GM23338 (cell line): ENCODE data around the gene DPYD. TPM values are rescaled to one million over a fixed set of nuclear protein-coding genes. Genes with fewer than 3 reads are reported as not detected.

Experiments used
- ATAC-seq: fragments of 200-7000 bp; cut with Tn5 transposase; 3 replicates; pipeline ENCODE4 v1.9.1; 2020
- DNase-seq: peaks from one replicate; pipeline ENCODE4 v3.0.0-alpha.2; 2015; ENCODE audit warnings: low spot score
- H2AFZ ChIP-seq: fragments of 200-600 bp; sonication (generic); 2 replicates; pipeline ENCODE4 v1.8.0; 2016; ENCODE audit warnings: antibody characterized with exemption, mild to moderate bottlenecking, moderate library complexity
- H3F3A ChIP-seq: fragments of 200-600 bp; sonication (generic); replicated peaks from 2 replicates; pipeline ENCODE4 v1.8.0; 2017; ENCODE audit warnings: antibody characterized with exemption, mixed run types, low read depth
- H3K27ac ChIP-seq: fragments of 200-600 bp; sonication (generic); 2 replicates; pipeline ENCODE4 v1.6.1; 2016; ENCODE audit warnings: low read depth
- H3K27me3 ChIP-seq: fragments of 200-600 bp; sonication (generic); 2 replicates; pipeline ENCODE4 v1.8.0; 2016; ENCODE audit warnings: mild to moderate bottlenecking, mixed run types, moderate library complexity; ENCODE audit not compliant: insufficient read depth
- H3K36me3 ChIP-seq: fragments of 200-600 bp; sonication (generic); 2 replicates; pipeline ENCODE4 v1.8.0; 2016; ENCODE audit warnings: mild to moderate bottlenecking; ENCODE audit not compliant: insufficient read depth
- H3K4me1 ChIP-seq: fragments of 200-600 bp; sonication (generic); 2 replicates; pipeline ENCODE4 v1.8.0; 2016; ENCODE audit warnings: mild to moderate bottlenecking, moderate library complexity; ENCODE audit not compliant: insufficient read depth
- H3K4me2 ChIP-seq: fragments of 200-600 bp; sonication (generic); 2 replicates; pipeline ENCODE4 v1.7.1; 2017; ENCODE audit warnings: mixed run types
- H3K4me3 ChIP-seq: fragments of 200-600 bp; sonication (generic); 2 replicates; pipeline ENCODE4 v1.6.1; 2016; ENCODE audit warnings: mixed run types
- H3K79me2 ChIP-seq: fragments of 200-600 bp; sonication (generic); replicated peaks from 2 replicates; pipeline ENCODE4 v1.8.0; 2017; ENCODE audit warnings: mild to moderate bottlenecking; ENCODE audit not compliant: insufficient read depth
- H3K9me2 ChIP-seq: fragments of 200-600 bp; sonication (generic); 2 replicates; pipeline ENCODE4 v1.8.0; 2017; ENCODE audit not compliant: insufficient read depth
- H4K20me1 ChIP-seq: fragments of 200-600 bp; sonication (generic); replicated peaks from 2 replicates; pipeline ENCODE4 v1.8.0; 2017; ENCODE audit warnings: mild to moderate bottlenecking; ENCODE audit not compliant: insufficient read depth
- H3K27ac Mint-ChIP-seq: 2 replicates; pipeline ENCODE4 v1.8.0; 2020; ENCODE audit warnings: inconsistent platforms, mild to moderate bottlenecking, moderate library complexity, mixed read lengths
- H3K27me3 Mint-ChIP-seq: 3 replicates; pipeline ENCODE4 v1.8.0; 2022; ENCODE audit warnings: low read depth, mild to moderate bottlenecking, moderate library complexity, mixed read lengths, inconsistent platforms; ENCODE audit not compliant: insufficient read depth, poor library complexity
- H3K36me3 Mint-ChIP-seq: 3 replicates; pipeline ENCODE4 v1.8.0; 2021; ENCODE audit warnings: low read depth, mild to moderate bottlenecking, inconsistent platforms, moderate library complexity, mixed read lengths
- H3K4me1 Mint-ChIP-seq: 3 replicates; pipeline ENCODE4 v1.8.0; 2020; ENCODE audit warnings: mild to moderate bottlenecking, inconsistent platforms, mixed read lengths
- H3K4me3 Mint-ChIP-seq: 3 replicates; pipeline ENCODE4 v1.8.0; 2021; ENCODE audit warnings: moderate library complexity, mild to moderate bottlenecking, inconsistent platforms, mixed read lengths
- H3K9me3 Mint-ChIP-seq: 3 replicates; pipeline ENCODE4 v1.8.0; 2020; ENCODE audit warnings: moderate library complexity, mild to moderate bottlenecking, inconsistent platforms, mixed read lengths
- ETS1 ChIP-seq: IDR thresholded peaks from 2 replicates; pipeline ENCODE4 v1.6.1; 2016; ENCODE audit warnings: antibody characterized with exemption
- EZH2phosphoT487 ChIP-seq: fragments of 200-600 bp; sonication (generic); IDR thresholded peaks from one replicate; pipeline ENCODE4 v1.8.1; 2018; ENCODE audit warnings: antibody characterized with exemption; ENCODE audit not compliant: unreplicated experiment
- JUNB ChIP-seq: IDR thresholded peaks from one replicate; pipeline ENCODE4 v1.6.1; 2016; ENCODE audit warnings: antibody characterized with exemption; ENCODE audit not compliant: unreplicated experiment
- NANOG ChIP-seq: IDR thresholded peaks from 2 replicates; pipeline ENCODE4 v1.6.1; 2016; ENCODE audit warnings: antibody characterized with exemption, borderline replicate concordance
- REST ChIP-seq: IDR thresholded peaks from one replicate; pipeline ENCODE4 v1.6.1; 2018; ENCODE audit warnings: antibody characterized with exemption; ENCODE audit not compliant: unreplicated experiment
- ZNF331 ChIP-seq: fragments of 250-450 bp; sonication (Bioruptor Pico); IDR thresholded peaks from 2 replicates; pipeline ENCODE4 v1.5.0; 2020; ENCODE audit warnings: low read depth, mild to moderate bottlenecking, moderate library complexity
- polyA plus RNA-seq: library from polyadenylated mRNA; unstranded; fragments of >200 nt; fragmentation: Nextera tagmentation; extraction: Ambion mirVana; gene quantifications from 2 replicates; pipeline ENCODE4 v1.2.1, GENCODE V29; 2016
- total RNA-seq: library from RNA; depleted of rRNA; stranded (reverse); fragments of >200 nt; shearing (Covaris generic); gene quantifications from 2 replicates; pipeline ENCODE4 v1.2.3, GENCODE V29; 2014
- TF ChIP-seq, protein P1 (sequence below): fragments of 250-450 bp; sonication (Bioruptor Pico); IDR thresholded peaks from 2 replicates; pipeline ENCODE4 v1.5.0; 2020; ENCODE audit warnings: mild to moderate bottlenecking, moderate library complexity

Gene DPYD
- total and polyA plus RNA-seq, 2 experiments from 2014 or later: 0.50 to 1.6 TPM

DNA sequence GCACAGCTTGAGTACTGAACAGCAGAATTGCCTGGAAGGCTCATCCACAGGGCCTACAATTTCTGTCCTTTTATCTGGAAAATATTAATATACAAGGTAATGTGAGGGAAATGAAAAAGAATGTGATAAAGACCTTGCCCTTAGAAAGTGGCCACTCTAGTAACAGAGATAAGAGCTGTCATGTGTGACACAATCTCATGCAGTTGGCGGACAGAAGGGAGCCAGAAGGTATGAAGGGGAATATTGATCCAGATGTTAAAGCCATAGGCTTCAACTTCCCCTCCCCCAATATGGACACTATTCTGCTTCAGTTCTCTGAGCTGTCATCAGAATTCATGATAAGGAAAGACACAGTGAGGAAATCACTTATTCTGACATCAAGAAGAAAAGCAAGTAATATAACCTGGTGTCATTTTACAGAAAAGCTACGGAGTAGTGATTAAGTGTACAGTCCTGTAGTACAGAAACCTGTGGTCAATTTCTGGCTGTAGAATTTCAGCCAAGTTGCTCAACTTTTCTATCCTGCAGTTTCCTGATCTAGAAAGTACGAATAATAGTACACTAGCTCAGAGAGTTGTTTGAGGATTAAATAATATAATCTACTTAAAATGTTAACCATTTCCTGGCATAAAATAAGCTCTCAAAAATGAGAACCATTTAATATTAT is 572.1 kb downstream of the DPYD start (continued):
- no peak for TF ChIP-seq REST

DNA sequence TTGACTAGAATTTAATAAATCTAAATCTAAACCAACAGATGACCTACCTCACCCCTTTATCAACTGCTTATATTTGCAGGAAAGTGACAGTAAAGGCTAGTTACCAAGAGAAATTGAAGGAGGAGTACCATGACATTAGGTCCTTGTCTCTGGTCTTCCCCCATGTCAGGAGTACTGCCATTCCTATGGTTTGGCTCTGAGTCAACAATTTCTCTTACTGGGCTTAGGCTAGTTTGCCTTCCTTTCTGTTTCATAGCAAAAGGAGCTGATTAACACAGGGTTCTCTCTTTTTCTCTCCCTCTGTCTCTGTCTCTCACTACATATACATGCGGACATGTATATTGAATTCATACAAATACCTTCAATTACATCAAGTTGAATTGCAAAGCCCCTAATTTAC is 579.9 kb downstream of the DPYD start:
- Mint-ChIP-seq H3K4me1 (no peaks in the 10 kb centered on the region), H3K4me3 (no peak overlapping the region), H3K27ac (no peak overlapping the region), H3K36me3 (no peaks in the 10 kb centered on the region), H3K9me3 (no peaks in the 10 kb centered on the region), H3K27me3 (no peaks in the 10 kb centered on the region)
- ATAC-seq: no peak
- no peak overlapping the region for H3K4me3 ChIP-seq
- H3K4me1 ChIP-seq: no peaks in the 10 kb centered on the region
- no peak overlapping the region for H2AFZ ChIP-seq
- no peak for DNase-seq
- no peaks in the 10 kb centered on the region for H4K20me1 ChIP-seq
- no peaks in the 10 kb centered on the region for H3K9me2 ChIP-seq
- H3K79me2 ChIP-seq: no peaks in the 10 kb centered on the region
- H3K4me2 ChIP-seq: no peak overlapping the region
- no peak overlapping the region for H3K27ac ChIP-seq
- H3K27me3 ChIP-seq: no peaks in the 10 kb centered on the region
- no peaks in the 10 kb centered on the region for H3F3A ChIP-seq
- no peaks in the 10 kb centered on the region for H3K36me3 ChIP-seq
- TF ChIP-seq REST: no peak
- TF ChIP-seq EZH2phosphoT487: no peak
- no peak for TF ChIP-seq ETS1
- TF ChIP-seq NANOG: no peak
- TF ChIP-seq JUNB: no peak
- TF ChIP-seq, protein P1, sequence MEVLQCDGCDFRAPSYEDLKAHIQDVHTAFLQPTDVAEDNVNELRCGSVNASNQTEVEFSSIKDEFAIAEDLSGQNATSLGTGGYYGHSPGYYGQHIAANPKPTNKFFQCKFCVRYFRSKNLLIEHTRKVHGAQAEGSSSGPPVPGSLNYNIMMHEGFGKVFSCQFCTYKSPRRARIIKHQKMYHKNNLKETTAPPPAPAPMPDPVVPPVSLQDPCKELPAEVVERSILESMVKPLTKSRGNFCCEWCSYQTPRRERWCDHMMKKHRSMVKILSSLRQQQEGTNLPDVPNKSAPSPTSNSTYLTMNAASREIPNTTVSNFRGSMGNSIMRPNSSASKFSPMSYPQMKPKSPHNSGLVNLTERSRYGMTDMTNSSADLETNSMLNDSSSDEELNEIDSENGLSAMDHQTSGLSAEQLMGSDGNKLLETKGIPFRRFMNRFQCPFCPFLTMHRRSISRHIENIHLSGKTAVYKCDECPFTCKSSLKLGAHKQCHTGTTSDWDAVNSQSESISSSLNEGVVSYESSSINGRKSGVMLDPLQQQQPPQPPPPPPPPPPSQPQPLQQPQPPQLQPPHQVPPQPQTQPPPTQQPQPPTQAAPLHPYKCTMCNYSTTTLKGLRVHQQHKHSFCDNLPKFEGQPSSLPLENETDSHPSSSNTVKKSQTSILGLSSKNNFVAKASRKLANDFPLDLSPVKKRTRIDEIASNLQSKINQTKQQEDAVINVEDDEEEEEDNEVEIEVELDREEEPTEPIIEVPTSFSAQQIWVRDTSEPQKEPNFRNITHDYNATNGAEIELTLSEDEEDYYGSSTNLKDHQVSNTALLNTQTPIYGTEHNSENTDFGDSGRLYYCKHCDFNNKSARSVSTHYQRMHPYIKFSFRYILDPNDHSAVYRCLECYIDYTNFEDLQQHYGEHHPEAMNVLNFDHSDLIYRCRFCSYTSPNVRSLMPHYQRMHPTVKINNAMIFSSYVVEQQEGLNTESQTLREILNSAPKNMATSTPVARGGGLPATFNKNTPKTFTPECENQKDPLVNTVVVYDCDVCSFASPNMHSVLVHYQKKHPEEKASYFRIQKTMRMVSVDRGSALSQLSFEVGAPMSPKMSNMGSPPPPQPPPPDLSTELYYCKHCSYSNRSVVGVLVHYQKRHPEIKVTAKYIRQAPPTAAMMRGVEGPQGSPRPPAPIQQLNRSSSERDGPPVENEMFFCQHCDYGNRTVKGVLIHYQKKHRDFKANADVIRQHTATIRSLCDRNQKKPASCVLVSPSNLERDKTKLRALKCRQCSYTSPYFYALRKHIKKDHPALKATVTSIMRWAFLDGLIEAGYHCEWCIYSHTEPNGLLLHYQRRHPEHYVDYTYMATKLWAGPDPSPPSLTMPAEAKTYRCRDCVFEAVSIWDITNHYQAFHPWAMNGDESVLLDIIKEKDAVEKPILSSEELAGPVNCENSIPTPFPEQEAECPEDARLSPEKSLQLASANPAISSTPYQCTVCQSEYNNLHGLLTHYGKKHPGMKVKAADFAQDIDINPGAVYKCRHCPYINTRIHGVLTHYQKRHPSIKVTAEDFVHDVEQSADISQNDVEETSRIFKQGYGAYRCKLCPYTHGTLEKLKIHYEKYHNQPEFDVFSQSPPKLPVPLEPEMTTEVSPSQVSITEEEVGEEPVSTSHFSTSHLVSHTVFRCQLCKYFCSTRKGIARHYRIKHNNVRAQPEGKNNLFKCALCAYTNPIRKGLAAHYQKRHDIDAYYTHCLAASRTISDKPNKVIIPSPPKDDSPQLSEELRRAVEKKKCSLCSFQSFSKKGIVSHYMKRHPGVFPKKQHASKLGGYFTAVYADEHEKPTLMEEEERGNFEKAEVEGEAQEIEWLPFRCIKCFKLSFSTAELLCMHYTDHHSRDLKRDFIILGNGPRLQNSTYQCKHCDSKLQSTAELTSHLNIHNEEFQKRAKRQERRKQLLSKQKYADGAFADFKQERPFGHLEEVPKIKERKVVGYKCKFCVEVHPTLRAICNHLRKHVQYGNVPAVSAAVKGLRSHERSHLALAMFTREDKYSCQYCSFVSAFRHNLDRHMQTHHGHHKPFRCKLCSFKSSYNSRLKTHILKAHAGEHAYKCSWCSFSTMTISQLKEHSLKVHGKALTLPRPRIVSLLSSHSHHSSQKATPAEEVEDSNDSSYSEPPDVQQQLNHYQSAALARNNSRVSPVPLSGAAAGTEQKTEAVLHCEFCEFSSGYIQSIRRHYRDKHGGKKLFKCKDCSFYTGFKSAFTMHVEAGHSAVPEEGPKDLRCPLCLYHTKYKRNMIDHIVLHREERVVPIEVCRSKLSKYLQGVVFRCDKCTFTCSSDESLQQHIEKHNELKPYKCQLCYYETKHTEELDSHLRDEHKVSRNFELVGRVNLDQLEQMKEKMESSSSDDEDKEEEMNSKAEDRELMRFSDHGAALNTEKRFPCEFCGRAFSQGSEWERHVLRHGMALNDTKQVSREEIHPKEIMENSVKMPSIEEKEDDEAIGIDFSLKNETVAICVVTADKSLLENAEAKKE (CRISPR knock-in tag): no peak
- TF ChIP-seq ZNF331 (CRISPR knock-in tag): no peak
